Mammary epithelial cell (primary cell): ENCODE data around the gene CNTN2.

Experiments
- EZH2 ChIP-seq: IDR thresholded peaks from 2 replicates; pipeline ENCODE4 v1.6.1; 2012; ENCODE audit warnings: low read length, inconsistent platforms, borderline replicate concordance
- TF ChIP-seq, protein P1 (sequence below), 2 donors: IDR thresholded peaks in 1 of 2; conservative IDR thresholded peaks in 1 of 2; 2 replicates each; pipeline ENCODE4 v1.5.1; 2011 to 2012; ENCODE audit warnings: inconsistent platforms in 2 of 2, low read length in 2 of 2, mild to moderate bottlenecking in 2 of 2, control low read depth in 1 of 2, low read depth in 1 of 2; ENCODE audit not compliant: insufficient read depth in 1 of 2; ENCODE audit errors: extremely low read depth in 1 of 2

DNA sequence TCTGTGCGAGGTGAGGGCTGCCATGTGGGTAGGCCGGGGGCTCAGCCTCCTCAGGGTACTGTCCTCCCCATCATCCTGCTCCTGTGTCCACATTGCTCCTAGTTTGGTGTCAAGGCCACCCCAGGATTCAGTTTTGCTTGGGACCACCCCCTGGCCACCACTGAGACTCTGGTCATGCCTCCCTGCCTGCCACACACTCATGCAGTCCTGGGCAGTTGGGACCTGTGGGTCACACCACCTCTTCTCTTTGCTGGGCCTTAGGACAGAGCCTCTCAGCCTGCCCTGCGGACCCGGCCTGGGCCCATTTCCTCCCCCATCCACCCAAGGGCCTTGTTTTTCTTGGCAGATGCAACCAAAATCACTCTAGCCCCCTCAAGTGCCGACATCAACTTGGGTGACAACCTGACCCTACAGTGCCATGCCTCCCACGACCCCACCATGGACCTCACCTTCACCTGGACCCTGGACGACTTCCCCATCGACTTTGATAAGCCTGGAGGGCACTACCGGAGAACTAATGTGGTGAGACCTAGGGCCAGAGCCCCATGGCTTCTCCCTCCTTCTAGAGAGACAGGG lies 21.8 kb downstream of the CNTN2 start:
- TF ChIP-seq, protein P1, sequence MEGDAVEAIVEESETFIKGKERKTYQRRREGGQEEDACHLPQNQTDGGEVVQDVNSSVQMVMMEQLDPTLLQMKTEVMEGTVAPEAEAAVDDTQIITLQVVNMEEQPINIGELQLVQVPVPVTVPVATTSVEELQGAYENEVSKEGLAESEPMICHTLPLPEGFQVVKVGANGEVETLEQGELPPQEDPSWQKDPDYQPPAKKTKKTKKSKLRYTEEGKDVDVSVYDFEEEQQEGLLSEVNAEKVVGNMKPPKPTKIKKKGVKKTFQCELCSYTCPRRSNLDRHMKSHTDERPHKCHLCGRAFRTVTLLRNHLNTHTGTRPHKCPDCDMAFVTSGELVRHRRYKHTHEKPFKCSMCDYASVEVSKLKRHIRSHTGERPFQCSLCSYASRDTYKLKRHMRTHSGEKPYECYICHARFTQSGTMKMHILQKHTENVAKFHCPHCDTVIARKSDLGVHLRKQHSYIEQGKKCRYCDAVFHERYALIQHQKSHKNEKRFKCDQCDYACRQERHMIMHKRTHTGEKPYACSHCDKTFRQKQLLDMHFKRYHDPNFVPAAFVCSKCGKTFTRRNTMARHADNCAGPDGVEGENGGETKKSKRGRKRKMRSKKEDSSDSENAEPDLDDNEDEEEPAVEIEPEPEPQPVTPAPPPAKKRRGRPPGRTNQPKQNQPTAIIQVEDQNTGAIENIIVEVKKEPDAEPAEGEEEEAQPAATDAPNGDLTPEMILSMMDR (conservative IDR thresholded peaks at IDR 0.05 in 1 of 2, IDR thresholded peaks at IDR 0.05 in 1 of 2; ENCODE audit: extremely low read depth in 1 of 2, insufficient read depth in 1 of 2, low read depth in 1 of 2, low read length in 2 of 2) = no peak
- TF ChIP-seq EZH2 = no peak
